Measurements from ENCODE around the gene CYP1A2.
"Not testable (repeated sequence)": the region's sequence is repeated elsewhere in the genome, so short reads cannot be mapped to it uniquely, and the experiment has no call there.

The CYP1A2 gene

GRCh38 chr15:74748322-74748946 is at the start of gene CYP1A2:
Gene CYP1A2 (plus strand): TSS chr15:74748845. CDS start chr15:74749739, 894 bp downstream.
- DNase-seq, result no peak

GRCh38 chr15:74709011-74709410 is 39.6 kb upstream of the CYP1A2 start:
- DNase-seq, result no peak

GRCh38 chr15:74709892-74710291 is 38.8 kb upstream of the CYP1A2 start:
- no peak for DNase-seq

- no peak for DNase-seq
Measured at GRCh38 chr15:74710319-74711094, 38.1 kb upstream of the CYP1A2 start.

- no peak for DNase-seq
Measured at GRCh38 chr15:74712311-74712710, 36.3 kb upstream of the CYP1A2 start.

GRCh38 chr15:74716651-74717050 is 32.0 kb upstream of the CYP1A2 start:
- DNase-seq, result no peak

- no peak for DNase-seq
Measured at GRCh38 chr15:74722591-74722990, 26.1 kb upstream of the CYP1A2 start.

GRCh38 chr15:74723187-74723586 is 25.5 kb upstream of the CYP1A2 start:
- no peak for DNase-seq

- DNase-seq, result peak; percentile 73
Measured at GRCh38 chr15:74723754-74724334, 24.8 kb upstream of the CYP1A2 start.

- DNase-seq, result peak; percentile 9
Measured at GRCh38 chr15:74724570-74725224, 23.9 kb upstream of the CYP1A2 start.

GRCh38 chr15:74725225-74725774 is 23.3 kb upstream of the CYP1A2 start, which contains the start of gene CYP1A1:
Gene CYP1A1 (minus strand): TSS chr15:74725528. CDS start chr15:74723097, 2,431 bp downstream.
- peak; percentile 31 for DNase-seq

GRCh38 chr15:74725845-74726773 is 22.5 kb upstream of the CYP1A2 start:
- DNase-seq, result peak; percentile 76

GRCh38 chr15:74726774-74727164 is 21.9 kb upstream of the CYP1A2 start:
- DNase-seq, result no peak

- no peak for DNase-seq
Measured at GRCh38 chr15:74727727-74728126, 20.9 kb upstream of the CYP1A2 start.

- not testable (repeated sequence) for DNase-seq
Measured at GRCh38 chr15:74728699-74729098, 19.9 kb upstream of the CYP1A2 start.

GRCh38 chr15:74729372-74729771 is 19.3 kb upstream of the CYP1A2 start:
- DNase-seq, result not testable (repeated sequence)

- DNase-seq, result no peak
Measured at GRCh38 chr15:74730619-74731316, 17.9 kb upstream of the CYP1A2 start.

GRCh38 chr15:74732846-74733245 is 15.8 kb upstream of the CYP1A2 start:
- no peak for DNase-seq

GRCh38 chr15:74733269-74733668 is 15.4 kb upstream of the CYP1A2 start:
- DNase-seq, result no peak

- DNase-seq, result no peak
Measured at GRCh38 chr15:74735305-74735704, 13.3 kb upstream of the CYP1A2 start.

- not testable (repeated sequence) for DNase-seq
Measured at GRCh38 chr15:74738239-74738638, 10.4 kb upstream of the CYP1A2 start.

All from retina (tissue), 1 donor.